H1 (cell line): ENCODE measurements around the gene NR1I2. TPM values are rescaled to one million over a fixed set of nuclear protein-coding genes. Genes with fewer than 3 reads are reported as not detected.

Source experiments
- CTCF ChIA-PET: fragments of 300-600 bp; sonication (Branson Sonifier 250); formaldehyde crosslinking; loops from one replicate; lab custom pipeline; 2021; ENCODE audit not compliant: partially characterized antibody; lab: Charles Lee
- POLR2A ChIA-PET: fragments of 300-600 bp; sonication (Branson Sonifier 250); formaldehyde crosslinking; loops from one replicate; lab custom pipeline; 2021; ENCODE audit warnings: inconsistent platforms; ENCODE audit not compliant: partially characterized antibody; lab: Charles Lee
- DNase-seq, 2 experiments: peaks; one replicate each; pipeline versions ENCODE4 v3.0.0 to v3.0.0-alpha.2; 2010 to 2022; ENCODE audit warnings: low spot score in 2 of 2, low read depth in 1 of 2, mixed read lengths in 1 of 2
- FAIRE-seq: peaks from 2 replicates; lab custom pipeline; 2011; peaks lifted over from hg19 to GRCh38; lab: Jason Lieb, UNC
- H2AFZ ChIP-seq: 2 replicates; pipeline ENCODE4 v1.8.1; 2012; ENCODE audit warnings: low read length, inconsistent platforms
- H2AK5ac ChIP-seq: 2 replicates; pipeline ENCODE4 v1.6.1; 2013; ENCODE audit warnings: low read depth, low read length
- H2BK120ac ChIP-seq: replicated peaks from 2 replicates; pipeline ENCODE3; 2013; ENCODE audit warnings: low read depth, low read length, inconsistent platforms
- H2BK12ac ChIP-seq: 2 replicates; pipeline ENCODE4 v1.6.1; 2013; ENCODE audit warnings: low read depth, low read length
- H2BK15ac ChIP-seq: 2 replicates; pipeline ENCODE4 v1.6.1; 2013; ENCODE audit warnings: low read length
- H2BK20ac ChIP-seq: 2 replicates; pipeline ENCODE4 v1.6.1; 2013; ENCODE audit warnings: low read length
- H2BK5ac ChIP-seq: 2 replicates; pipeline ENCODE4 v1.6.1; 2013; ENCODE audit warnings: low read depth, low read length
- H3K14ac ChIP-seq: 2 replicates; pipeline ENCODE4 v1.6.1; 2013; ENCODE audit warnings: inconsistent platforms; ENCODE audit not compliant: insufficient read length
- H3K18ac ChIP-seq: 2 replicates; pipeline ENCODE4 v1.6.1; 2013; ENCODE audit warnings: low read length; ENCODE audit errors: extremely low read depth
- H3K23ac ChIP-seq: 2 replicates; pipeline ENCODE4 v1.6.1; 2013; ENCODE audit warnings: inconsistent platforms; ENCODE audit not compliant: insufficient read length
- H3K23me2 ChIP-seq: 2 replicates; pipeline ENCODE4 v1.6.1; 2013; ENCODE audit warnings: low read depth, low read length
- H3K27ac ChIP-seq: 2 replicates; pipeline ENCODE4 v1.6.1; 2011; ENCODE audit warnings: low read depth, low read length, inconsistent platforms
- H3K27me3 ChIP-seq, 4 experiments: replicated peaks in 1 of 4; 1 replicate in 1 of 4; 2 replicates in 3 of 4; pipeline versions ENCODE4 v1.6.1 to v1.8.1; 2011 to 2013; ENCODE audit warnings: low read length in 3 of 4, mild to moderate bottlenecking in 3 of 4, inconsistent platforms in 2 of 4, mixed read lengths in 2 of 4, moderate library complexity in 1 of 4; ENCODE audit not compliant: control insufficient read depth in 3 of 4, insufficient read depth in 3 of 4; ENCODE audit errors: extremely low read depth in 1 of 4
- H3K36me3 ChIP-seq, 4 experiments: 2 replicates each; pipeline versions ENCODE4 v1.6.1 to v1.8.1; 2011 to 2013; ENCODE audit warnings: mild to moderate bottlenecking in 4 of 4, low read length in 3 of 4, moderate library complexity in 2 of 4, control low read depth in 1 of 4, inconsistent platforms in 1 of 4; ENCODE audit not compliant: insufficient read depth in 4 of 4, control insufficient read depth in 2 of 4
- H3K4ac ChIP-seq: replicated peaks from 2 replicates; pipeline ENCODE3; 2013; ENCODE audit warnings: low read length, low read depth, mixed read lengths, inconsistent platforms; ENCODE audit not compliant: insufficient read length
- H3K4me1 ChIP-seq, 4 experiments: replicated peaks in 1 of 4; 1 replicate in 1 of 4; 2 replicates in 3 of 4; pipeline versions ENCODE4 v1.6.1 to v1.8.1; 2011 to 2013; ENCODE audit warnings: low read length in 3 of 4, inconsistent platforms in 2 of 4, mixed read lengths in 1 of 4; ENCODE audit not compliant: insufficient read depth in 4 of 4, control insufficient read depth in 3 of 4
- H3K4me2 ChIP-seq, 2 experiments: 2 replicates each; pipeline versions ENCODE4 v1.6.1 to v1.8.1; 2011 to 2013; ENCODE audit warnings: low read depth in 2 of 2, low read length in 2 of 2, control low read depth in 1 of 2, inconsistent platforms in 1 of 2, mild to moderate bottlenecking in 1 of 2; ENCODE audit not compliant: insufficient read depth in 1 of 2
- H3K4me3 ChIP-seq, 4 experiments: fragments of 200-600, 300-600 bp in 1 of 4; sonication (generic), shearing (Covaris generic), sonication (Bioruptor Twin) in 1 of 4; 2 replicates each; pipeline versions ENCODE4 v1.5.1 to v1.8.1; 2011 to 2016; ENCODE audit warnings: low read length in 4 of 4, low read depth in 3 of 4, control low read depth in 2 of 4, inconsistent platforms in 2 of 4, mild to moderate bottlenecking in 2 of 4, mixed read lengths in 1 of 4, moderate library complexity in 1 of 4; ENCODE audit not compliant: insufficient read depth in 2 of 4; ENCODE audit errors: extremely low read depth in 1 of 4
- H3K56ac ChIP-seq: replicated peaks from 2 replicates; pipeline ENCODE3; 2013; ENCODE audit warnings: low read depth, mild to moderate bottlenecking, mixed read lengths, low read length, inconsistent platforms; ENCODE audit not compliant: insufficient read length
- H3K79me1 ChIP-seq: 2 replicates; pipeline ENCODE4 v1.6.1; 2013; ENCODE audit warnings: low read depth, low read length, control low read depth
- H3K79me2 ChIP-seq, 2 experiments: 2 replicates each; pipeline versions ENCODE4 v1.6.1 to v1.8.1; 2012 to 2013; ENCODE audit warnings: low read length in 2 of 2, mild to moderate bottlenecking in 2 of 2, inconsistent platforms in 1 of 2; ENCODE audit not compliant: insufficient read depth in 2 of 2, control insufficient read depth in 1 of 2
- H3K9ac ChIP-seq, 4 experiments: replicated peaks in 1 of 4; 1 replicate in 1 of 4; 2 replicates in 3 of 4; pipeline versions ENCODE4 v1.6.1 to v1.8.1; 2011 to 2013; ENCODE audit warnings: low read depth in 3 of 4, low read length in 3 of 4, control low read depth in 2 of 4, mild to moderate bottlenecking in 2 of 4, moderate library complexity in 2 of 4, inconsistent platforms in 1 of 4; ENCODE audit errors: extremely low read depth in 1 of 4
- H3K9me3 ChIP-seq, 2 experiments: 2 replicates each; pipeline versions ENCODE4 v1.6.1 to v1.8.1; 2012 to 2013; ENCODE audit warnings: mild to moderate bottlenecking in 2 of 2, moderate library complexity in 2 of 2, control low read depth in 1 of 2, inconsistent platforms in 1 of 2, low read depth in 1 of 2, low read length in 1 of 2, mixed read lengths in 1 of 2; ENCODE audit not compliant: insufficient read depth in 2 of 2
- H4K20me1 ChIP-seq, 2 experiments: replicated peaks in 1 of 2; 2 replicates each; pipeline versions ENCODE3 to v1.8.1; 2011 to 2013; ENCODE audit warnings: inconsistent platforms in 2 of 2, low read length in 2 of 2, mild to moderate bottlenecking in 1 of 2; ENCODE audit not compliant: insufficient read depth in 2 of 2, control insufficient read depth in 1 of 2
- H4K5ac ChIP-seq: 2 replicates; pipeline ENCODE4 v1.6.1; 2013; ENCODE audit warnings: low read length, low read depth, mixed read lengths, inconsistent platforms; ENCODE audit not compliant: insufficient read length
- H4K8ac ChIP-seq: 2 replicates; pipeline ENCODE4 v1.8.0; 2013; ENCODE audit warnings: mild to moderate bottlenecking, moderate library complexity, low read length, inconsistent platforms; ENCODE audit not compliant: insufficient read depth; ENCODE audit errors: extremely low read depth
- H4K91ac ChIP-seq: replicated peaks from 2 replicates; pipeline ENCODE3; 2013; ENCODE audit warnings: low read length, mixed read lengths, inconsistent platforms; ENCODE audit not compliant: insufficient read length
- ATF3 ChIP-seq: IDR thresholded peaks from 2 replicates; pipeline ENCODE4 v1.6.1; 2011; ENCODE audit warnings: low read depth, mild to moderate bottlenecking, low read length; ENCODE audit not compliant: insufficient read depth
- EGR1 ChIP-seq: IDR thresholded peaks from 2 replicates; pipeline ENCODE4 v1.6.1; 2011; ENCODE audit warnings: low read depth, low read length, borderline replicate concordance
- EZH2 ChIP-seq: fragments of 200-600 bp; sonication (generic); IDR thresholded peaks from 2 replicates; pipeline ENCODE4 v1.7.1; 2012; ENCODE audit warnings: low read depth, mild to moderate bottlenecking, moderate library complexity, low read length, inconsistent platforms; ENCODE audit not compliant: severe bottlenecking
- FOSL1 ChIP-seq: IDR thresholded peaks from 2 replicates; pipeline ENCODE4 v1.6.1; 2011; ENCODE audit warnings: mild to moderate bottlenecking, low read depth, low read length, moderate library complexity; ENCODE audit not compliant: insufficient read depth
- MAFK ChIP-seq: IDR thresholded peaks from 2 replicates; pipeline ENCODE4 v1.6.1; 2012; ENCODE audit warnings: low read depth, mild to moderate bottlenecking, improper control_type of control experiment, low read length
- PHF8 ChIP-seq: fragments of 200-600 bp; sonication (generic); conservative IDR thresholded peaks from 2 replicates; pipeline ENCODE4 v1.7.1; 2012; ENCODE audit warnings: low read depth, mild to moderate bottlenecking, inconsistent platforms, low read length, moderate library complexity
- POLR2AphosphoS5 ChIP-seq: IDR thresholded peaks from 2 replicates; pipeline ENCODE4 v1.6.1; 2011; ENCODE audit warnings: low read depth, low read length
- POU5F1 ChIP-seq: IDR thresholded peaks from 2 replicates; pipeline ENCODE4 v1.6.1; 2011; ENCODE audit warnings: low read depth, mild to moderate bottlenecking, low read length, moderate library complexity
- RAD21 ChIP-seq, 2 experiments: IDR thresholded peaks in 1 of 2; conservative IDR thresholded peaks in 1 of 2; 2 replicates each; pipeline ENCODE4 v1.6.1; 2011; ENCODE audit warnings: low read depth in 2 of 2, low read length in 2 of 2, improper control_type of control experiment in 1 of 2, inconsistent platforms in 1 of 2, mild to moderate bottlenecking in 1 of 2, moderate library complexity in 1 of 2
- RXRA ChIP-seq: IDR thresholded peaks from 2 replicates; pipeline ENCODE4 v1.6.1; 2011; ENCODE audit warnings: low read depth, mild to moderate bottlenecking, low read length, moderate library complexity; ENCODE audit not compliant: insufficient read depth
- SAP30 ChIP-seq: fragments of 300-600 bp; sonication (generic); IDR thresholded peaks from 2 replicates; pipeline ENCODE4 v1.7.1; 2012; ENCODE audit warnings: low read length, moderate library complexity, mild to moderate bottlenecking, inconsistent platforms; ENCODE audit not compliant: insufficient read depth, insufficient replicate concordance
- SIN3A ChIP-seq, 2 experiments: IDR thresholded peaks in 1 of 2; conservative IDR thresholded peaks in 1 of 2; 2 replicates each; pipeline ENCODE4 v1.6.1; 2011 to 2012; ENCODE audit warnings: low read length in 2 of 2, improper control_type of control experiment in 1 of 2, low read depth in 1 of 2, mild to moderate bottlenecking in 1 of 2
- TEAD4 ChIP-seq: IDR thresholded peaks from 2 replicates; pipeline ENCODE4 v1.6.1; 2012; ENCODE audit warnings: low read depth, low read length, inconsistent platforms, mixed read lengths
- WGBS, 2 experiments: shearing (Covaris generic) in 1 of 2; methylation state at CpG; one replicate each; pipeline versions ENCODE4 v1.1.6 to v1.1.7; 2013 to 2015; ENCODE audit warnings: low lambda C conversion rate in 2 of 2, mixed read lengths in 2 of 2, inconsistent platforms in 1 of 2, low coverage in 1 of 2, missing lambda C conversion rate in 1 of 2; ENCODE audit not compliant: insufficient replicate concordance in 2 of 2, insufficient coverage in 1 of 2, insufficient read length in 1 of 2; ENCODE audit errors: extremely low coverage in 1 of 2, missing lambda C conversion rate in 1 of 2; 5-methylcytosine and 5-hydroxymethylcytosine counted together
- polyA plus RNA-seq, 7 experiments: library from polyadenylated mRNA; depleted of rRNA in 3 of 7; stranded (reverse) in 5 of 7; unstranded in 2 of 7; fragments of >200 nt in 5 of 7; fragments of 200-250 nt in 2 of 7; gene quantifications; 1 replicate in 5 of 7; 2 replicates in 1 of 7; 4 replicates in 1 of 7; pipeline versions ENCODE4 v1.2.1 to v1.2.3, GENCODE V29; 2011 to 2013; ENCODE audit warnings: missing spikeins in 2 of 7, mixed read lengths in 2 of 7
- total RNA-seq: library from RNA; stranded (reverse); fragmentation: NEBNext Ultra II Directional; extraction: Animal tissue kit (Norgen Biotek cat#: 25700); gene quantifications from 2 replicates; pipeline ENCODE4 v1.2.1, GENCODE V29; 2021

NR1I2 gene
- total and polyA plus RNA-seq, 2 of the 8 experiments (the other 6 are each of a cell fraction or from before 2014, with no cell fraction given) = 0.28 to 1.8 TPM

GRCh38 chr3:119864476-119864875, 82.6 kb downstream of the NR1I2 start:
- Histone ChIP-seq H4K91ac (no peak overlapping the region), H4K20me1 (peaks cover 0 to 1% of the 10 kb centered on the region in 2 experiments), H3K4me2 (no peak overlapping the region), H3K23me2 (no peaks in the 10 kb centered on the region), H3K27ac (no peak overlapping the region), H3K18ac (no peak overlapping the region), H3K79me1 (no peaks in the 10 kb centered on the region), H2BK12ac (no peak overlapping the region), H3K9me3 (no peaks in the 10 kb centered on the region), H2BK120ac (no peak overlapping the region), H2BK5ac (no peak overlapping the region), H3K14ac (no peak overlapping the region), H3K4me3 (no peak overlapping the region), H3K9ac (no peak overlapping the region), H2AFZ (no peak overlapping the region), H3K23ac (no peak overlapping the region), H3K36me3 (peaks cover 4 to 12% (median 9%) of the 10 kb centered on the region in 4 experiments; a peak in 7 of 8 replicates), H4K8ac (no peak overlapping the region), H3K4me1 (no peaks in the 10 kb centered on the region), H3K56ac (no peak overlapping the region), H3K4ac (no peak overlapping the region), H3K79me2 (no peaks in the 10 kb centered on the region), H2AK5ac (no peak overlapping the region), H2BK20ac (no peak overlapping the region), H2BK15ac (no peak overlapping the region), H4K5ac (no peak overlapping the region), H3K27me3 (no peaks in the 10 kb centered on the region)
- FAIRE-seq (no peak), DNase-seq (no peak)
- POLR2A ChIA-PET = no interaction called here
- CTCF ChIA-PET = no interaction called here
- WGBS, 2 experiments = 90% methylated on average over 7 of the region's 7 CpGs; no CpG with 5 or more reads in 1 of the 2 experiments
- no peak for TF ChIP-seq RXRA
- no peak for TF ChIP-seq SIN3A (conservative IDR thresholded peaks at IDR 0.05 in 1 of 2, IDR thresholded peaks at IDR 0.05 in 1 of 2; ENCODE audit: low read depth in 1 of 2, low read length in 2 of 2)
- TF ChIP-seq FOSL1 = no peak
- no peak for TF ChIP-seq ATF3
- no peak for TF ChIP-seq TEAD4
- TF ChIP-seq RAD21 (IDR thresholded peaks at IDR 0.05 in 1 of 2, conservative IDR thresholded peaks at IDR 0.05 in 1 of 2; ENCODE audit: low read depth in 2 of 2, low read length in 2 of 2) = no peak
- TF ChIP-seq PHF8 = no peak
- no peak for TF ChIP-seq SAP30
- TF ChIP-seq POU5F1 = no peak
- TF ChIP-seq EZH2 = no peak
- TF ChIP-seq MAFK = no peak
- no peak for TF ChIP-seq POLR2AphosphoS5
- no peak for TF ChIP-seq EGR1
